ENCODE measurements around the gene TBL1XR1.

TBL1XR1 gene

GRCh38 chr3:177133860-177134815 is 63.1 kb downstream of the TBL1XR1 start:
- no peak for DNase-seq (ENCODE audit: low read depth)
- no peak overlapping the region for H3K4me3 ChIP-seq (ENCODE audit: low read depth, low read length)
- TF ChIP-seq CTCF (conservative IDR thresholded peaks at IDR 0.05; ENCODE audit: low read depth, low read length): no peak

- H3K4me3 ChIP-seq (ENCODE audit: low read depth, low read length): no peak overlapping the region
- TF ChIP-seq CTCF (conservative IDR thresholded peaks at IDR 0.05; ENCODE audit: low read depth, low read length): no peak
- no peak for DNase-seq (ENCODE audit: low read depth)
Observed at GRCh38 chr3:177131927-177132636, 65.2 kb downstream of the TBL1XR1 start.

- TF ChIP-seq CTCF (conservative IDR thresholded peaks at IDR 0.05; ENCODE audit: low read depth, low read length): no peak
- no peak overlapping the region for H3K4me3 ChIP-seq (ENCODE audit: low read depth, low read length)
- no peak for DNase-seq (ENCODE audit: low read depth)
Observed at GRCh38 chr3:177127008-177127407, 70.3 kb downstream of the TBL1XR1 start.

- DNase-seq (ENCODE audit: low read depth): peak; percentile 91
- TF ChIP-seq CTCF (conservative IDR thresholded peaks at IDR 0.05; ENCODE audit: low read depth, low read length): no peak
Observed at GRCh38 chr3:177126015-177126773, 71.1 kb downstream of the TBL1XR1 start.

GRCh38 chr3:177124882-177125281 is 72.4 kb downstream of the TBL1XR1 start:
- TF ChIP-seq CTCF (conservative IDR thresholded peaks at IDR 0.05; ENCODE audit: low read depth, low read length): no peak
- no peak overlapping the region for H3K4me3 ChIP-seq (ENCODE audit: low read depth, low read length)

More at GRCh38 chr3:177126015-177126773, 71.1 kb downstream of the TBL1XR1 start:
- no peak overlapping the region for H3K4me3 ChIP-seq (ENCODE audit: low read depth, low read length)

GRCh38 chr3:177123822-177124221 is 73.5 kb downstream of the TBL1XR1 start:
- TF ChIP-seq CTCF (conservative IDR thresholded peaks at IDR 0.05; ENCODE audit: low read depth, low read length): no peak
- DNase-seq (ENCODE audit: low read depth): no peak
- no peak overlapping the region for H3K4me3 ChIP-seq (ENCODE audit: low read depth, low read length)

More at GRCh38 chr3:177124882-177125281, 72.4 kb downstream of the TBL1XR1 start:
- peak; percentile 60 for DNase-seq (ENCODE audit: low read depth)
